Liver (tissue), 9 donors: ENCODE results near the gene DNPH1. TPM values are rescaled to one million over a fixed set of nuclear protein-coding genes. Genes with fewer than 3 reads are reported as not detected.
A peak's percentile ranks its signal among the peaks of the same experiment; 100 is the strongest.

ENCODE experiments used
- DNase-seq: peaks from one replicate; pipeline ENCODE4 v3.0.0-alpha.2; 2017; ENCODE audit warnings: low spot score
- H3K27ac ChIP-seq, 2 donors: one replicate each; pipeline ENCODE4 v1.7.0; 2013; ENCODE audit warnings: inconsistent platforms in 2 of 2, low read length in 2 of 2, control low read depth in 1 of 2, low read depth in 1 of 2, mild to moderate bottlenecking in 1 of 2
- H3K27me3 ChIP-seq, 4 donors: one replicate each; pipeline versions ENCODE4 v1.6.1 to v1.7.0; 2013; ENCODE audit warnings: low read length in 3 of 4, inconsistent platforms in 1 of 4, mild to moderate bottlenecking in 1 of 4, moderate library complexity in 1 of 4; ENCODE audit not compliant: control insufficient read depth in 4 of 4, insufficient read depth in 4 of 4
- H3K36me3 ChIP-seq, 4 donors: one replicate each; pipeline versions ENCODE4 v1.6.1 to v1.7.0; 2013; ENCODE audit warnings: low read length in 3 of 4, mild to moderate bottlenecking in 3 of 4, low read depth in 1 of 4, moderate library complexity in 1 of 4; ENCODE audit not compliant: control insufficient read depth in 4 of 4, insufficient read depth in 3 of 4
- H3K4me1 ChIP-seq, 4 donors: one replicate each; pipeline versions ENCODE4 v1.6.1 to v1.7.0; 2013; ENCODE audit warnings: low read length in 3 of 4, mild to moderate bottlenecking in 3 of 4, moderate library complexity in 1 of 4; ENCODE audit not compliant: control insufficient read depth in 4 of 4, insufficient read depth in 4 of 4
- H3K4me3 ChIP-seq, 3 donors: one replicate each; pipeline versions ENCODE4 v1.6.1 to v1.7.0; 2013; ENCODE audit warnings: low read length in 3 of 3, control low read depth in 1 of 3, low read depth in 1 of 3, mild to moderate bottlenecking in 1 of 3
- H3K9ac ChIP-seq, 2 donors: one replicate each; pipeline ENCODE4 v1.7.0; 2013; ENCODE audit warnings: low read length in 2 of 2, mild to moderate bottlenecking in 2 of 2, moderate library complexity in 2 of 2, control low read depth in 1 of 2, low read depth in 1 of 2
- H3K9me3 ChIP-seq, 4 donors: one replicate each; pipeline versions ENCODE4 v1.6.1 to v1.7.0; 2013; ENCODE audit warnings: low read length in 3 of 4; ENCODE audit not compliant: control insufficient read depth in 4 of 4
- GABPA ChIP-seq, 2 donors: IDR thresholded peaks in 1 of 2; conservative IDR thresholded peaks in 1 of 2; 2 replicates each; pipeline ENCODE4 v1.6.1; 2016; ENCODE audit warnings: antibody characterized with exemption in 2 of 2, mild to moderate bottlenecking in 1 of 2, moderate library complexity in 1 of 2
- HNF4A ChIP-seq, 2 donors: conservative IDR thresholded peaks; 2 replicates each; pipeline ENCODE4 v1.6.1; 2016; ENCODE audit warnings: antibody characterized with exemption in 2 of 2, mild to moderate bottlenecking in 2 of 2
- JUND ChIP-seq, 2 donors: IDR thresholded peaks; 2 replicates each; pipeline ENCODE4 v1.6.1; 2016; ENCODE audit warnings: antibody characterized with exemption in 2 of 2
- NR2F2 ChIP-seq: IDR thresholded peaks from 2 replicates; pipeline ENCODE4 v1.6.1; 2016; ENCODE audit warnings: antibody characterized with exemption
- REST ChIP-seq: IDR thresholded peaks from 2 replicates; pipeline ENCODE4 v1.6.1; 2016; ENCODE audit warnings: antibody characterized with exemption, mild to moderate bottlenecking
- YY1 ChIP-seq: IDR thresholded peaks from 2 replicates; pipeline ENCODE4 v1.6.1; 2016; ENCODE audit warnings: antibody characterized with exemption, mild to moderate bottlenecking
- WGBS: extraction: QIAGEN DNeasy Blood & Tissue Kit; methylation state at CpG from one replicate; pipeline ENCODE4 v1.1.7; 2013; 5-methylcytosine and 5-hydroxymethylcytosine counted together
- polyA plus RNA-seq, 2 donors: library from polyadenylated mRNA; stranded (reverse) in 1 of 2; unstranded in 1 of 2; fragments of 200-250 nt in 1 of 2; fragments of >200 nt in 1 of 2; fragmentation: Nextera tagmentation in 1 of 2; extraction: Ambion mirVana in 1 of 2; gene quantifications; one replicate each; pipeline versions ENCODE4 v1.2.1 to v1.2.3, GENCODE V29; 2013 to 2015
- total RNA-seq, 2 donors: library from RNA; depleted of rRNA; stranded (reverse); fragments of >200 nt; gene quantifications; one replicate each; pipeline ENCODE4 v1.2.3, GENCODE V29; 2014
- TF ChIP-seq, protein P1 (sequence below): fragments of 150-350 bp; IDR thresholded peaks from 2 replicates; pipeline ENCODE4 v1.5.1; 2017; ENCODE audit warnings: improper control_type of control experiment, low read depth, low read length; ENCODE audit not compliant: missing input control
- donor health status: healthy.
- donor health status: healthy.
- donor health status: healthy.
- donor health status: healthy.
- donor health status: healthy.

The DNPH1 gene
- total and polyA plus RNA-seq, 4 donors: 53.2 to 195 (median 103) TPM

DNA sequence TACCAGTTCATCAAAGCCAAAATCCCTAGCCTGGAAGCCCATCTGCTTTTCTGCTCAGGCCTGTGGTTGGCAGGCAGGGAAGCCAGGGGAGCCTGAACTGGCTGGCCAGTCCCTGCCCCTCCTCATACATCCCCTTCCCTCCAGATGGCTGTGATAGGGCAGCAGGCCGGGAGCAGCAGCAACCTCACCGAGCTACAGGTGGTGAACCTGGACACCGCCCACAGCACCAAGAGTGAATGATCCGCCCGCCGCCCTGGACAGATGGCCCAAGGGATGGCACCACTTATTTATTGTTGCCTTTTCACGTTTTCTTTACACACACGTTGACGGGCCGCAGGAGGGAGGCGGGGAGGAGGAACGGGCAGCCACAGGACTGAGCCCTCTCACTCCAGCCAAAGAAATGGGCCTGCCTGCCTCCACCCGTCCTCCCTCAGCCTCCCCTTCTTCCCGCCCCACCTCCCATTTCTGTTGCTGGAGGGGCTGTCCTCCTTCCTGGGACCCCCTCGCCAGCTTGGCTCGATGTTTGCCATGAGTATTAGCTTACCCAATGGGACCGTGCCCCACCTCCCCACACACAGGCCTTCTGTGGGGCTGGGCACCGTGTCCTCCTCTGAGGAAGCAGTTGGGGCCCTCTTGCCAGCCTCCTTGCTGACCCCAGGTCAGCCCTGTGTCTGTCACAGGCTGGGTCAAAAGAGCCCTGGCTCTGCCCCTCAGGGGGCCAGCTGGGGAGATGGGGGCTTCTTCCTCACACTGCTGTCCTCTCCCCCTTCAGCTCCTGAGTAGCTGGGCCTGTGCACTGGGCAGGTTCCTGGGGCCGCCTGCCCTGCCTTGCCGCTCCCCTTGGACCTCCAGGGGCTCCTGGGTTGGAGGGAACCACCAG lies 50.1 kb downstream of the DNPH1 start:
- Histone ChIP-seq H3K27ac (no peak overlapping the region), H3K9ac (no peak overlapping the region), H3K4me3 (no peak overlapping the region), H3K9me3 (no peaks in the 10 kb centered on the region), H3K27me3 (no peaks in the 10 kb centered on the region), H3K36me3 (peaks cover 18 to 38% (median 34%) of the 10 kb centered on the region in 4 donors), H3K4me1 (peaks cover 0 to 24% (median 19%) of the 10 kb centered on the region in 4 donors)
- no peak for DNase-seq
- no peak for TF ChIP-seq REST
- no peak for TF ChIP-seq YY1
- TF ChIP-seq NR2F2: no peak
- 95% methylated on average over 20 of the region's 20 CpGs for WGBS

DNA sequence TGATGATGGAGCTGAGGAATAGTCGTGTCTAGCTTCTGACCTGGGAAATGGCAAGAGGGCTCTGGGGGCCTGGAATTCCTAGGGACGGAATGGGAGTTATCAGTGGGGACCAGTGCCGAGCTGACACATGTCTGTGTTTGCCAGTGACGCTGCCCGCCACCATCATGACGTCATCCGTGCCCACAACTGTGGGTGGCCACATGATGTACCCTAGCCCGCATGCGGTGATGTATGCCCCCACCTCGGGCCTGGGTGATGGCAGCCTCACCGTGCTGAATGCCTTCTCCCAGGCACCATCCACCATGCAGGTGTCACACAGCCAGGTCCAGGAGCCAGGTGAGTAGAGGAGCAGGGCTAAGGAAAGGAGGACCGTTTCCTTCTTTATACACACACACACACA lies 51.1 kb downstream of the DNPH1 start:
- TF ChIP-seq HNF4A (conservative IDR thresholded peaks at IDR 0.05): no peak
- no peak for TF ChIP-seq GABPA (IDR thresholded peaks at IDR 0.05 in 1 of 2, conservative IDR thresholded peaks at IDR 0.05 in 1 of 2)
- TF ChIP-seq JUND (IDR thresholded peaks at IDR 0.05): no peak
- Histone ChIP-seq H3K4me3 (no peak overlapping the region), H3K36me3 (peaks cover 18 to 38% (median 34%) of the 10 kb centered on the region in 4 donors), H3K27me3 (no peaks in the 10 kb centered on the region), H3K27ac (no peak overlapping the region), H3K4me1 (peaks cover 3 to 31% (median 25%) of the 10 kb centered on the region in 4 donors), H3K9me3 (no peaks in the 10 kb centered on the region), H3K9ac (no peak overlapping the region)
- 92% methylated on average over 12 of the region's 12 CpGs for WGBS
- no peak for DNase-seq

- 98% methylated on average over 6 of the region's 6 CpGs for WGBS
- no peak for DNase-seq
- Histone ChIP-seq H3K9ac (no peak overlapping the region), H3K4me3 (no peak overlapping the region), H3K4me1 (peaks cover 3 to 27% (median 19%) of the 10 kb centered on the region in 4 donors), H3K9me3 (no peaks in the 10 kb centered on the region), H3K36me3 (peaks cover 18 to 38% (median 34%) of the 10 kb centered on the region in 4 donors), H3K27ac (peak overlapping the region; percentile 3 to 37), H3K27me3 (no peaks in the 10 kb centered on the region)
- TF ChIP-seq, protein P1, sequence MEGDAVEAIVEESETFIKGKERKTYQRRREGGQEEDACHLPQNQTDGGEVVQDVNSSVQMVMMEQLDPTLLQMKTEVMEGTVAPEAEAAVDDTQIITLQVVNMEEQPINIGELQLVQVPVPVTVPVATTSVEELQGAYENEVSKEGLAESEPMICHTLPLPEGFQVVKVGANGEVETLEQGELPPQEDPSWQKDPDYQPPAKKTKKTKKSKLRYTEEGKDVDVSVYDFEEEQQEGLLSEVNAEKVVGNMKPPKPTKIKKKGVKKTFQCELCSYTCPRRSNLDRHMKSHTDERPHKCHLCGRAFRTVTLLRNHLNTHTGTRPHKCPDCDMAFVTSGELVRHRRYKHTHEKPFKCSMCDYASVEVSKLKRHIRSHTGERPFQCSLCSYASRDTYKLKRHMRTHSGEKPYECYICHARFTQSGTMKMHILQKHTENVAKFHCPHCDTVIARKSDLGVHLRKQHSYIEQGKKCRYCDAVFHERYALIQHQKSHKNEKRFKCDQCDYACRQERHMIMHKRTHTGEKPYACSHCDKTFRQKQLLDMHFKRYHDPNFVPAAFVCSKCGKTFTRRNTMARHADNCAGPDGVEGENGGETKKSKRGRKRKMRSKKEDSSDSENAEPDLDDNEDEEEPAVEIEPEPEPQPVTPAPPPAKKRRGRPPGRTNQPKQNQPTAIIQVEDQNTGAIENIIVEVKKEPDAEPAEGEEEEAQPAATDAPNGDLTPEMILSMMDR: no peak
- TF ChIP-seq JUND (IDR thresholded peaks at IDR 0.05): no peak
Measured at GRCh38 chr6:43176423-43176786, 52.9 kb downstream of the DNPH1 start.
